ENCODE measurements around the gene PARD3.

- TF ChIP-seq CTCF (IDR thresholded peaks at IDR 0.05) (no peak), POLR2A (IDR thresholded peaks at IDR 0.05) (no peak)
These were observed 1.4 kb downstream of the PARD3 start for GRCh38 chr10:34813626-34814222.
